Heart left ventricle (tissue), 16 donors: ENCODE results near the gene ERP27. TPM values are rescaled to one million over a fixed set of nuclear protein-coding genes. Genes with fewer than 3 reads are reported as not detected.

Experiments
- ATAC-seq, 4 donors: fragments of 200-7000 bp; cut with Tn5 transposase; one replicate each; pipeline ENCODE4 v1.9.1; 2020 to 2022; ENCODE audit warnings: moderate library complexity in 4 of 4, mild to moderate bottlenecking in 3 of 4, moderate number of reproducible peaks in 1 of 4
- DNase-seq, 5 donors: peaks; one replicate each; pipeline ENCODE4 v3.0.0-alpha.2; 2020
- H3K27ac ChIP-seq, 12 donors: fragments of 200-600 bp; sonication (generic) in 4 of 12; one replicate each; pipeline versions ENCODE4 v1.5.0 to v1.8.0; 2016 to 2022; ENCODE audit warnings: mild to moderate bottlenecking in 2 of 12
- H3K27me3 ChIP-seq, 9 donors: fragments of 200-600 bp; sonication (generic) in 2 of 9; one replicate each; pipeline versions ENCODE4 v1.5.1 to v1.8.0; 2016 to 2022; ENCODE audit warnings: mild to moderate bottlenecking in 3 of 9
- H3K36me3 ChIP-seq, 9 donors: fragments of 200-600 bp; sonication (generic) in 2 of 9; one replicate each; pipeline versions ENCODE4 v1.5.0 to v1.8.0; 2018 to 2022; ENCODE audit warnings: mild to moderate bottlenecking in 2 of 9
- H3K4me1 ChIP-seq, 12 donors: fragments of 200-600 bp; sonication (generic) in 4 of 12; one replicate each; pipeline versions ENCODE4 v1.5.0 to v1.8.0; 2016 to 2022; ENCODE audit warnings: mild to moderate bottlenecking in 3 of 12
- H3K4me3 ChIP-seq, 12 donors: fragments of 200-600 bp; sonication (generic) in 4 of 12; one replicate each; pipeline versions ENCODE4 v1.5.0 to v1.8.0; 2017 to 2022; ENCODE audit warnings: mild to moderate bottlenecking in 9 of 12, moderate library complexity in 4 of 12
- H3K9me3 ChIP-seq, 12 donors: fragments of 200-600 bp; sonication (generic) in 4 of 12; one replicate each; pipeline versions ENCODE4 v1.5.0 to v1.8.0; 2016 to 2022; ENCODE audit warnings: mild to moderate bottlenecking in 1 of 12
- POLR2A ChIP-seq, 2 donors: fragments of 450-650 bp; IDR thresholded peaks; one replicate each; pipeline ENCODE4 v1.6.1; 2017; ENCODE audit warnings: antibody characterized with exemption in 2 of 2, mild to moderate bottlenecking in 2 of 2, moderate library complexity in 2 of 2
- whole genome bisulfite sequencing, 4 donors: extraction: QIAGEN DNeasy Blood & Tissue Kit in 2 of 4; methylation state at CpG; one replicate each; pipeline versions ENCODE4 v1.1.5 to v1.1.7; 2013 to 2018; 5-methylcytosine and 5-hydroxymethylcytosine counted together
- intact Hi-C, 10 donors: fragments of 100-400 bp; cut with DNase I; formaldehyde crosslinking; loops; one replicate each; pipeline versions ENCODE4 v1.11.1 to v1.14.2; 2022
- polyA plus RNA-seq, 2 donors: library from polyadenylated mRNA; stranded (reverse); fragments of 200-250 nt; gene quantifications; one replicate each; pipeline ENCODE4 v1.2.3, GENCODE V29; 2013
- total RNA-seq, 9 donors: library from RNA; depleted of rRNA in 2 of 9; stranded (reverse); fragments of >200 nt in 2 of 9; fragmentation: NEBNext Ultra II Directional in 3 of 9; extraction: Animal tissue kit (Norgen Biotek cat#: 25700) in 3 of 9; gene quantifications; one replicate each; pipeline versions ENCODE4 v1.1.0 to v1.2.4, GENCODE V29; 2016 to 2023
- TF ChIP-seq, protein P1 (sequence below), 12 donors: fragments of 200-600 bp; sonication (generic) in 4 of 12; IDR thresholded peaks; one replicate each; pipeline versions ENCODE4 v1.5.0 to v1.8.0; 2018 to 2022; ENCODE audit warnings: antibody characterized with exemption in 12 of 12, mild to moderate bottlenecking in 5 of 12
- donor health status: ischemic (EF 13 %, LVEDD 7.1; RV severe dilation, severe dysfunction).
- donor health status: healthy with polysubstance abuse.
- donor health status: DM: no; HTN: yes; CAD: no.
- donor health status: DM: no; HTN: no; CAD: no.
- donor health status: ischemic (EF 25% LVEDD 6.9; RV normal size, moderate dysfunction).
- donor health status: ischemic (EF 25% LVEDD 5.7; RV mildly dilated, moderate dysfunction).
- donor health status: healthy.
- donor health status: DM: yes; HTN: yes; CAD: no.
- donor health status: ischemic (EF 35%, LVEDD 5.7; RV mildly dilated, moderate dysfunction).
- donor health status: nonischemic (EF 11% LVEDD 7.7; RV severe dilation, severe dysfunction).
- donor health status: DM: yes; HTN: yes; CAD: no.
- donor health status: PGD.
- donor health status: ischemic (EF 29% LVEDD 5.4; RV normal size, mild dysfunction).
- donor health status: nonischemic (EF 23%, LVEDD 6.1; RV moderate dilation, normal function).

The ERP27 gene
- total and polyA plus RNA-seq, 11 donors = 0.12 to 0.93 (median 0.22) TPM; not detected in 2

DNA sequence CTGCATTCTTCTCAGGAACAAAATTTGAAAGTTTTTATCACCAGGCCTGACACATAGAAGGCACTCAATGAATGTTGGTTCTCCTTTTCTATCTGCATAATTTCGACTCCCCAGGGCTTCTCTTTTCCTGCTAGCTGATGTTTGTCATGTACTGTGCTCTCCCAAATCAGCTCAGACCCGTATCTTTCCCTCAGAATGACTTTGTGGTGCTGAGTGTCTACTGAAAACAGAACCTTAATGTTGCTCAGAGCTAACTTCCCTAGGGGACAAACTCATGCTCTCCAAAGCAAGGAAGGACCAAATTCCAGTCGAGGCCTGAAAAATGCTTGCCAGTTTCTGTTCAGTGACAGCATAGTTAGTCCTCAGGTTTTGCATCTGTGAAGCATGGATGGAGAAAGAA, 21.1 kb upstream of the ERP27 start:
- DNase-seq (no peak), ATAC-seq (peak in 2 of 4 donors; percentile 8 to 21)
- Histone ChIP-seq H3K9me3 (no peaks in the 10 kb centered on the region), H3K4me1 (peaks cover 0 to 90% (median 38%) of the 10 kb centered on the region in 12 donors), H3K27me3 (no peaks in the 10 kb centered on the region), H3K4me3 (peak overlapping the region in 11 of 12 donors; percentile 7 to 77 (median 57)), H3K27ac (peak overlapping the region; percentile 35 to 92 (median 86)), H3K36me3 (peaks cover 0 to 4% (median 0%) of the 10 kb centered on the region in 9 donors)
- 28 to 55% (median 36%) methylated on average over 3 of the region's 3 CpGs for WGBS, 4 donors
- intact Hi-C loops = no loop called here
- no peak for TF ChIP-seq POLR2A (IDR thresholded peaks at IDR 0.05)
- TF ChIP-seq, protein P1, sequence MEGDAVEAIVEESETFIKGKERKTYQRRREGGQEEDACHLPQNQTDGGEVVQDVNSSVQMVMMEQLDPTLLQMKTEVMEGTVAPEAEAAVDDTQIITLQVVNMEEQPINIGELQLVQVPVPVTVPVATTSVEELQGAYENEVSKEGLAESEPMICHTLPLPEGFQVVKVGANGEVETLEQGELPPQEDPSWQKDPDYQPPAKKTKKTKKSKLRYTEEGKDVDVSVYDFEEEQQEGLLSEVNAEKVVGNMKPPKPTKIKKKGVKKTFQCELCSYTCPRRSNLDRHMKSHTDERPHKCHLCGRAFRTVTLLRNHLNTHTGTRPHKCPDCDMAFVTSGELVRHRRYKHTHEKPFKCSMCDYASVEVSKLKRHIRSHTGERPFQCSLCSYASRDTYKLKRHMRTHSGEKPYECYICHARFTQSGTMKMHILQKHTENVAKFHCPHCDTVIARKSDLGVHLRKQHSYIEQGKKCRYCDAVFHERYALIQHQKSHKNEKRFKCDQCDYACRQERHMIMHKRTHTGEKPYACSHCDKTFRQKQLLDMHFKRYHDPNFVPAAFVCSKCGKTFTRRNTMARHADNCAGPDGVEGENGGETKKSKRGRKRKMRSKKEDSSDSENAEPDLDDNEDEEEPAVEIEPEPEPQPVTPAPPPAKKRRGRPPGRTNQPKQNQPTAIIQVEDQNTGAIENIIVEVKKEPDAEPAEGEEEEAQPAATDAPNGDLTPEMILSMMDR (IDR thresholded peaks at IDR 0.05) = no peak

DNA sequence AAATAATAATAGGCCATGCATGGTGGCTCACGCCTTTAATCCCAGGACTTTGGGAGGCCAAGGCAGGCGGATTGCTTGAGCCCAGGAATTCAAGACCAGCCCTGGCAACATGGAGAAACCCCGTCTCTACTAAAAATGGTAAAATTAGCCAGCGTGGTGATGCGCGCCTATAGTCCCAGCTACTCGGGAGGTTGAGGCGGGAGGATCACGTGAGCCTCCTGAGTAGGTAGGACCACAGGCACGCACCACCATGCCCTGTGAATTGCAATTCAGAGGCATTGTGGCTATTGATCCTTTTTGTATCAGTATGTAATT, 20.7 kb upstream of the ERP27 start:
- no peak for ATAC-seq
- Histone ChIP-seq H3K4me1 (peaks cover 0 to 91% (median 42%) of the 10 kb centered on the region in 12 donors), H3K4me3 (peak overlapping the region in 10 of 12 donors; percentile 7 to 77 (median 58)), H3K9me3 (no peaks in the 10 kb centered on the region), H3K27ac (peak overlapping the region; percentile 35 to 92 (median 86)), H3K27me3 (no peaks in the 10 kb centered on the region), H3K36me3 (peaks cover 0 to 4% (median 0%) of the 10 kb centered on the region in 9 donors)
- intact Hi-C loops = no loop called here
- WGBS, 4 donors = 81 to 93% (median 83%) methylated on average over 10 of the region's 10 CpGs
- DNase-seq = no peak
- TF ChIP-seq, protein P1 (IDR thresholded peaks at IDR 0.05) = no peak
- TF ChIP-seq POLR2A (IDR thresholded peaks at IDR 0.05) = no peak

DNA sequence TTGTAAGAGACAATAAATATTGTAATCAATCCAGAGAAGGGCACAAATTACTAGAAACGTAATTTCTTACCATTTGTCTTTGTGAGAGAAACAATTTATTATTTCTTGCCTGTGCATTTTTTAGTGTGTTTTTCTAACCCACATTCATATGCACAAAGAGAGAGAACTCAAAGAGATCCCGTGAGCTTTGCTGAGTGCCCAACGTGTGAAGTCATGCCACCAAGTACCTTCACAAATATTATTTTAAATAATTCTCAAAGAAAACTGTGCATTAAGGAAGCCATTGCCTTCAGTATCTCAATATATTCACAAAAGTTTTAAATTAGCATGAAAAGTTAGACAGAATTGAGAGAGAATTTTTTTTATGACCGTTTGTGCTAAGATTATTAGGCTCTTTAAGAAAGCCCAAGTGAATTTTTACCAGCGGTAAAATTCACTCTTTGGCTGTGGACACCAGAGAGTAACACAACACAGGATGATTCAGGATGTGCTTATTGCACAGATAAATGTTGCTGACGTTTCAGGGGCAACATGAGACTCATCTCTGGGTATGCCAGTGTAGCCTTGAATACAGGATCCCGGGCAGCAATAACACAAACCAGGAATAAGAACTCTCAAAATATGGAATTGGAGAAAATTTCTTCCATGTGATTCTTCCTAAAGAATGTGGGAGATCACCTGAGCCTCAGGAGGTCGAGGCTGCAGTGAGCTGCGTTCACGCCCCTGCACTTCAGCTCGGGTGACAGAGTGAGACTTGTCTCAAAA, 20.2 kb upstream of the ERP27 start:
- peak overlapping the region; percentile 35 to 92 (median 86) for H3K27ac ChIP-seq
- H3K27me3 ChIP-seq = no peaks in the 10 kb centered on the region
- peak overlapping the region in 10 of 12 donors; percentile 7 to 77 (median 58) for H3K4me3 ChIP-seq
- no peaks in the 10 kb centered on the region for H3K9me3 ChIP-seq
- intact Hi-C loops = no loop called here
- DNase-seq (no peak), ATAC-seq (no peak)
- peaks cover 0 to 91% (median 45%) of the 10 kb centered on the region in 12 donors for H3K4me1 ChIP-seq
- H3K36me3 ChIP-seq = peaks cover 0 to 4% (median 0%) of the 10 kb centered on the region in 9 donors
- no peak for TF ChIP-seq POLR2A (IDR thresholded peaks at IDR 0.05)
- TF ChIP-seq, protein P1 (IDR thresholded peaks at IDR 0.05) = no peak
- 67 to 74% (median 70%) methylated on average over 11 of the region's 11 CpGs for WGBS, 4 donors

DNA sequence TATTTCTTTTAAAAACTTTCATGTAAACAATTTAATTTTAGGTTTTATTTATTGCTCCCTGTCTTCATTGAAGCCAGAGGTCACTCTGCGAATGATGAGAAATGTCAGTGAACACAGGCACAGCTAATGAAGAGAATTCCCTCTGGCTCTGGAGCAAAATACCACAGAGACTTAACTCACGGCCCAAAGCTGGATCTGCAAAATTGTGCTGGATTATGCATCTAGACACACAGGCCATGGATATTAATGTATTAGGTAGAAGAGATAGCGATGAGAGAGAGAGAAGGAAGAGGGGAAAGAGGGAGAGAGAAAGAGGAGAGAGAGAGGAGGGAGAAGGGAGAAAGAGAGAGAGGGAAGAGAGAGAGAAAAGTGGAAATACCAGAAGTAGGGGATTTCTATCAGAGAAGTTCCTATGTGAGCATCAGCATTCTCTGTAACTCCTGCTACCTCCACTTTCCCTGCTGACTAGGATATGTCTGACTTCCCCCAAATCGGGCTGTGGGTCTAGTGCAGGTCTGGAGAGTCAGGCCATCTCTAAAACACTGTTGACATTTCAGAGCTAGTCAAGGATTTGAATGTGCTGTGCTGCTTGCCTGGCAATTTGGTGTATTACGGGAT, 19.3 kb upstream of the ERP27 start:
- ATAC-seq (no peak), DNase-seq (no peak)
- Histone ChIP-seq H3K27ac (peak overlapping the region; percentile 35 to 92 (median 86)), H3K9me3 (no peaks in the 10 kb centered on the region), H3K36me3 (peaks cover 0 to 4% (median 0%) of the 10 kb centered on the region in 9 donors), H3K4me1 (peaks cover 0 to 91% (median 52%) of the 10 kb centered on the region in 12 donors), H3K27me3 (no peaks in the 10 kb centered on the region), H3K4me3 (peak overlapping the region in 8 of 12 donors; percentile 24 to 77 (median 64))
- WGBS, 4 donors = 51 to 69% (median 53%) methylated on average over 5 of the region's 5 CpGs
- TF ChIP-seq, protein P1 (IDR thresholded peaks at IDR 0.05) = no peak
- TF ChIP-seq POLR2A (IDR thresholded peaks at IDR 0.05) = no peak
- intact Hi-C loops = no loop called here
